DMS79 (cell line): ENCODE measurements around the gene APP.

Experiments
- DNase-seq: peaks from one replicate; lab custom pipeline; 2025; lab: John Stamatoyannopoulos, UW

APP gene

GRCh38 chr21:26127073-26127814 lies 43.3 kb downstream of the APP start:
- no peak for DNase-seq

GRCh38 chr21:26126168-26126553 lies 44.4 kb downstream of the APP start:
- DNase-seq = no peak

GRCh38 chr21:26125433-26126167 lies 45.0 kb downstream of the APP start:
- no peak for DNase-seq

- no peak for DNase-seq
These were observed 45.7 kb downstream of the APP start for GRCh38 chr21:26124896-26125295.

- no peak for DNase-seq
These were observed 46.1 kb downstream of the APP start for GRCh38 chr21:26124421-26124833.

GRCh38 chr21:26123012-26123411 lies 47.6 kb downstream of the APP start:
- DNase-seq = no peak

- DNase-seq = no peak
These were observed 49.7 kb downstream of the APP start for GRCh38 chr21:26120828-26121227.

- DNase-seq = peak; percentile 2
These were observed 50.7 kb downstream of the APP start for GRCh38 chr21:26119906-26120305.

GRCh38 chr21:26118938-26119540 lies 51.5 kb downstream of the APP start:
- DNase-seq = no peak

- DNase-seq = no peak
These were observed 52.6 kb downstream of the APP start for GRCh38 chr21:26117972-26118367.

GRCh38 chr21:26117324-26117971 lies 53.1 kb downstream of the APP start:
- DNase-seq = no peak

- DNase-seq = no peak
These were observed 54.0 kb downstream of the APP start for GRCh38 chr21:26116456-26117011.

- DNase-seq = peak; percentile 25
These were observed 54.7 kb downstream of the APP start for GRCh38 chr21:26115899-26116298.

GRCh38 chr21:26115305-26115704 lies 55.3 kb downstream of the APP start:
- peak; percentile 74 for DNase-seq

GRCh38 chr21:26112975-26113374 lies 57.6 kb downstream of the APP start:
- DNase-seq = no peak

GRCh38 chr21:26112127-26112742 lies 58.3 kb downstream of the APP start:
- no peak for DNase-seq

- no peak for DNase-seq
These were observed 59.9 kb downstream of the APP start for GRCh38 chr21:26110715-26111114.

GRCh38 chr21:26107429-26107828 lies 63.1 kb downstream of the APP start:
- DNase-seq = no peak

GRCh38 chr21:26106562-26106961 lies 64.0 kb downstream of the APP start:
- no peak for DNase-seq

GRCh38 chr21:26105819-26106218 lies 64.8 kb downstream of the APP start:
- no peak for DNase-seq

GRCh38 chr21:26100573-26100972 lies 70.0 kb downstream of the APP start:
- no peak for DNase-seq
